GM21423 (cell line): Measurements from ENCODE around the gene TPSD1.
"Not testable (repeated sequence)": the region's sequence is repeated elsewhere in the genome, so short reads cannot be mapped to it uniquely, and the experiment has no call there.

Experiments used
- ATAC-seq: cut with Tn5 transposase; IDR thresholded peaks from one replicate; pipeline ENCODE4 v1.9.1; 2021; ENCODE audit warnings: mild to moderate bottlenecking, moderate library complexity; ENCODE audit not compliant: unreplicated experiment

The TPSD1 gene

GRCh38 chr16:1240436-1240835 lies 15.4 kb upstream of the TPSD1 start, which contains the start of gene TPSAB1:
Gene TPSAB1 (plus strand): TSS chr16:1240705. CDS start chr16:1240939, 234 bp downstream.
- not testable (repeated sequence) for ATAC-seq

- not testable (repeated sequence) for ATAC-seq
Measured at GRCh38 chr16:1241081-1241480, 14.8 kb upstream of the TPSD1 start.

- ATAC-seq, result not testable (repeated sequence)
Measured at GRCh38 chr16:1243363-1243762, 12.5 kb upstream of the TPSD1 start.

GRCh38 chr16:1243907-1244850 lies 11.7 kb upstream of the TPSD1 start:
- not testable (repeated sequence) for ATAC-seq

- no peak for ATAC-seq
Measured at GRCh38 chr16:1244881-1245280, 11.0 kb upstream of the TPSD1 start.

GRCh38 chr16:1245452-1246020 lies 10.3 kb upstream of the TPSD1 start:
- ATAC-seq, result no peak

- ATAC-seq, result not testable (repeated sequence)
Measured at GRCh38 chr16:1247903-1248537, 7.8 kb upstream of the TPSD1 start.

GRCh38 chr16:1249031-1249755 lies 6.7 kb upstream of the TPSD1 start:
- ATAC-seq, result not testable (repeated sequence)

GRCh38 chr16:1253701-1254364 lies 2.0 kb upstream of the TPSD1 start:
- not testable (repeated sequence) for ATAC-seq

- ATAC-seq, result not testable (repeated sequence)
Measured at GRCh38 chr16:1254821-1255220, 1.0 kb upstream of the TPSD1 start.

- ATAC-seq, result not testable (repeated sequence)
Measured at GRCh38 chr16:1256296-1256873, 516 bp downstream of the TPSD1 start.

- no peak for ATAC-seq
Measured at GRCh38 chr16:1256874-1257322, 1.0 kb downstream of the TPSD1 start.

GRCh38 chr16:1257561-1258224 lies 1.8 kb downstream of the TPSD1 start:
- no peak for ATAC-seq

GRCh38 chr16:1258225-1258600 lies 2.3 kb downstream of the TPSD1 start:
- no peak for ATAC-seq

- ATAC-seq, result no peak
Measured at GRCh38 chr16:1258906-1259759, 3.3 kb downstream of the TPSD1 start.

GRCh38 chr16:1259760-1260068 lies 3.8 kb downstream of the TPSD1 start:
- ATAC-seq, result no peak

GRCh38 chr16:1260101-1260680 lies 4.3 kb downstream of the TPSD1 start:
- no peak for ATAC-seq
